ENCODE results near the gene AHCYL1. TPM values are rescaled to one million over a fixed set of nuclear protein-coding genes. Genes with fewer than 3 reads are reported as not detected.
A peak's percentile ranks its signal among the peaks of the same experiment; 100 is the strongest.

The AHCYL1 gene
- total and polyA plus RNA-seq, 10 of the 15 experiments (the other 5 are each of a cell fraction or from before 2014, with no cell fraction given), result 24.7 to 73.6 (median 46.8) TPM

- no peak for TF ChIP-seq CUX1 (IDR thresholded peaks at IDR 0.05; ENCODE audit: insufficient replicate concordance, low read depth, low read length)
- no peak for TF ChIP-seq BCL11A (IDR thresholded peaks at IDR 0.05; ENCODE audit: low read depth, low read length)
- TF ChIP-seq NFYB (IDR thresholded peaks at IDR 0.05; ENCODE audit: insufficient read depth, low read depth, low read length), result no peak
- TF ChIP-seq BCL3 (IDR thresholded peaks at IDR 0.05; ENCODE audit: borderline replicate concordance, insufficient read depth, low read depth, low read length, poor library complexity, severe bottlenecking), result no peak
These were observed 10.4 kb upstream of the AHCYL1 start (continued) for GRCh38 chr1:109974191-109974590.

- H3K79me2 ChIP-seq (ENCODE audit: control insufficient read depth, insufficient read depth, low read length), result no peaks in the 10 kb centered on the region
- no peak overlapping the region for H3K4me3 ChIP-seq
- H3K9me3 ChIP-seq (replicated peaks; ENCODE audit: control insufficient read depth, insufficient read depth, low read length), result no peaks in the 10 kb centered on the region; the same call in 2 of the 3 replicates
- H2AFZ ChIP-seq (ENCODE audit: control insufficient read depth, low read depth, low read length), result no peak overlapping the region
- peak; percentile 41 for FAIRE-seq
- no peaks in the 10 kb centered on the region for H4K20me1 ChIP-seq (ENCODE audit: control insufficient read depth, insufficient read depth)
- WGBS (ENCODE audit: insufficient coverage, insufficient replicate concordance, low lambda C conversion rate, missing lambda C conversion rate), result 46% methylated on average over 3 of the region's 3 CpGs
- no peak overlapping the region for H3K9ac ChIP-seq (ENCODE audit: control insufficient read depth, insufficient read depth, low read length)
- POLR2A ChIA-PET, result no interaction called here
- intact Hi-C loops (cut with micrococcal nuclease; ENCODE audit: unreplicated experiment), result no loop called here
- ATAC-seq, result no peak
- BruUV-seq (replicated peaks), result no TSS peak
- CTCF ChIA-PET, result interaction anchor here (1.7 to 16.8 kb wide), 3 partner anchors 8 to 194 kb away, joined by 5 to 759 read pairs (median 17); partner anchors contain the start of gene AHCYL1
- no peaks in the 10 kb centered on the region; a peak in 2 of 4 replicates for H3K27me3 ChIP-seq (replicated peaks in 1 of 2; ENCODE audit: control insufficient read depth in 2 of 2, insufficient read depth in 2 of 2, low read length in 1 of 2)
- H3K36me3 ChIP-seq (ENCODE audit: control insufficient read depth in 2 of 2, insufficient read depth in 2 of 2, low read length in 1 of 2), result no peaks in the 10 kb centered on the region
- H3K4me1 ChIP-seq (ENCODE audit: control insufficient read depth, insufficient read depth, low read length), result no peaks in the 10 kb centered on the region
- in situ Hi-C loops (cut with MboI), result no loop called here
- no peak overlapping the region for H3K4me2 ChIP-seq (ENCODE audit: control insufficient read depth, insufficient read depth)
- no peak overlapping the region for H3K27ac ChIP-seq (ENCODE audit: control insufficient read depth, insufficient read depth)
- DNase-seq (ENCODE audit: low read depth, low spot score), result no peak
- SMC1A ChIA-PET (ENCODE audit: uncharacterized antibody, unreplicated experiment), result interaction anchor here (1.1 to 13.9 kb wide), 5 partner anchors 9 to 336 kb away, joined by 3 to 431 read pairs (median 3); partner anchors contain the start of gene AHCYL1
- RAD21 ChIA-PET (ENCODE audit: unreplicated experiment), result interaction anchor here (2.1 to 15.4 kb wide), 2 partner anchors 9 to 199 kb away, joined by 7 to 390 read pairs; partner anchors contain the start of gene AHCYL1
- TF ChIP-seq E4F1 (IDR thresholded peaks at IDR 0.05; ENCODE audit: borderline replicate concordance, partially characterized antibody), result no peak
- no peak for TF ChIP-seq USF1 (IDR thresholded peaks at IDR 0.05; ENCODE audit: borderline replicate concordance, extremely low read length, insufficient read depth, low read depth, low read length)
- TF ChIP-seq MAX (IDR thresholded peaks at IDR 0.05; ENCODE audit: low read depth, low read length), result no peak
- TF ChIP-seq SUPT20H (IDR thresholded peaks at IDR 0.05; ENCODE audit: borderline replicate concordance, control insufficient read depth, low read depth, low read length), result no peak
- TF ChIP-seq RCOR1 (conservative IDR thresholded peaks at IDR 0.05; ENCODE audit: low read depth, low read length), result no peak
- TF ChIP-seq RUNX3 (IDR thresholded peaks at IDR 0.05; ENCODE audit: low read length), result no peak
- no peak for TF ChIP-seq STAT1 (conservative IDR thresholded peaks at IDR 0.05)
These were observed 8.8 kb upstream of the AHCYL1 start for GRCh38 chr1:109975718-109976117.

All from GM12878 (cell line).